GM10266 (cell line): ENCODE data around the gene POU2F2.
A peak's percentile ranks its signal among the peaks of the same experiment; 100 is the strongest.

Experiments used
- DNase-seq: peaks from one replicate; pipeline ENCODE4 v3.0.0; 2012; ENCODE audit errors: extremely low spot score
- TF ChIP-seq, protein P1 (sequence below): IDR thresholded peaks from 2 replicates; pipeline ENCODE4 v1.5.1; 2012; ENCODE audit warnings: mild to moderate bottlenecking, low read depth; ENCODE audit not compliant: control insufficient read depth, insufficient read depth; ENCODE audit errors: missing control alignments

Gene POU2F2

GRCh38 chr19:42079276-42079669, 53.0 kb downstream of the POU2F2 start:
- DNase-seq, result no peak
- TF ChIP-seq, protein P1, sequence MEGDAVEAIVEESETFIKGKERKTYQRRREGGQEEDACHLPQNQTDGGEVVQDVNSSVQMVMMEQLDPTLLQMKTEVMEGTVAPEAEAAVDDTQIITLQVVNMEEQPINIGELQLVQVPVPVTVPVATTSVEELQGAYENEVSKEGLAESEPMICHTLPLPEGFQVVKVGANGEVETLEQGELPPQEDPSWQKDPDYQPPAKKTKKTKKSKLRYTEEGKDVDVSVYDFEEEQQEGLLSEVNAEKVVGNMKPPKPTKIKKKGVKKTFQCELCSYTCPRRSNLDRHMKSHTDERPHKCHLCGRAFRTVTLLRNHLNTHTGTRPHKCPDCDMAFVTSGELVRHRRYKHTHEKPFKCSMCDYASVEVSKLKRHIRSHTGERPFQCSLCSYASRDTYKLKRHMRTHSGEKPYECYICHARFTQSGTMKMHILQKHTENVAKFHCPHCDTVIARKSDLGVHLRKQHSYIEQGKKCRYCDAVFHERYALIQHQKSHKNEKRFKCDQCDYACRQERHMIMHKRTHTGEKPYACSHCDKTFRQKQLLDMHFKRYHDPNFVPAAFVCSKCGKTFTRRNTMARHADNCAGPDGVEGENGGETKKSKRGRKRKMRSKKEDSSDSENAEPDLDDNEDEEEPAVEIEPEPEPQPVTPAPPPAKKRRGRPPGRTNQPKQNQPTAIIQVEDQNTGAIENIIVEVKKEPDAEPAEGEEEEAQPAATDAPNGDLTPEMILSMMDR, result no peak

GRCh38 chr19:42078538-42079275, 53.5 kb downstream of the POU2F2 start:
- TF ChIP-seq, protein P1, result no peak
- DNase-seq, result no peak

DNA sequence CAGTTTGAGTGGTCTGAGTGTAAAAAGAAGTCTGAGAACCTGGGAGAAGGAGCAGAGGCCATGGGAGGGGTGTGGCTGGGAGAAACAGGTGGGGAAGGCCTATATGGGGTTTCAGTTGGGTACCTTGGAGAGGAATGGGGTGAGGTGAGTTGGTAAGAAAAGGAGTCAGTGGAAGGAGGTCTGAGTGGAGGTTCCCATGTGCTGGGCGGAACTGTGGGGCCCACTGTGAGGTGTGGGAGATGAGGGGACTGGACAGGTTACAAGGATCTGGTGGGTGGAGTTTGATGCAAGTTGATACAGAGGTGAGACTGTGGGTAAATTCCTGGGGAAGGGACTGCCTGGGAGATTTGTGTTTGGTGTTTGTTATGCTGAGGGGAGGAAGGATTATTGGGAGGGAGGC, 54.2 kb downstream of the POU2F2 start:
- DNase-seq, result no peak
- TF ChIP-seq, protein P1, result no peak

DNA sequence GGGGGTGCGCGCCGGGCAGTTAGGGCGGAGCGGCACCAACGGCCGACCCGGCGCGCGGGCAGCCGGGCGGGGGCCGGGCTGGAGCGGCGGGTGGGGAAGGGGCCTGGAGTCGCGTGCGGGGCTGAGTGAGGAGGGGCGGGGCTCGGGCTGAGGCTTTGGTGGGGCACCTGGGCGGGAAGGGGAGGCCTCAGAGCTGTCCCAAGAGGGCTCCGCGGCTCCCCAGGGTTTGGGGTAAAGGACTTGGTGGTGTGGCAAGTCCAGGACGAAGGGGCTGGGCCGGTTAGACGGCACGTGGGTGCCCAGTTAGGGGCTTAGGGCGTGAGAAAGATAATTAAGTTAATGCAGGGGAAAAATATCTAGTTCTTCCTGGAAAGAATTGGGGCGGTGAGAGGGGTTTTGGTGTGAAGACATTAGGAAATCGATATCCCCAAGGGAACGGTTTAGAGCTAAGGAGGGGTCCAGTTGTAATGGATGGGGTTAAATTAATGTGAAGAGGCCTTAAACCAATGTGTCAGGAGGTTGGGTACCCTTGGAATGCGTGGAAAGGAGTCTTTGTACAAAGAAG, 55.8 kb downstream of the POU2F2 start:
- TF ChIP-seq, protein P1, result no peak
- DNase-seq, result no peak

GRCh38 chr19:42075616-42076379, 56.4 kb downstream of the POU2F2 start, which contains the start of gene ZNF574:
TSS of gene ZNF574 (plus strand) at chr19:42076166. CDS start at chr19:42078607, 2,441 bp downstream.
- TF ChIP-seq, protein P1, result no peak
- DNase-seq, result peak; percentile 99

DNA sequence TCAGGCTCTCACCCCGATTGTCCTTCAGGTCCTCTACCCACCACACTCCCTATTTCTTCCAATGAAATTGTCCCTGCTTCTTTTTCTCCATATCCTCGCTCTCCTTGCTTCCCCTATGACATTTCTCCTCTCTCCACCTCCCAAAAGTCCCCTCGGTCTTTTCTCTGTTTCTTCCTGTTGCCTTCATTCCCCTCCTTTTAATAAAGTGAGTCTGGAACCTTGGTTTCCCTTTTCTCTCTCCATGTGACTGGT, 57.0 kb downstream of the POU2F2 start:
- TF ChIP-seq, protein P1, result no peak
- DNase-seq, result peak; percentile 51
